ENCODE measurements around the gene PTBP1.

GRCh38 chr19:757811-758668, 39.2 kb upstream of the PTBP1 start:
- no peak for TF ChIP-seq POLR2A (IDR thresholded peaks at IDR 0.05)
- TF ChIP-seq CTCF (IDR thresholded peaks at IDR 0.05): no peak
- no peak for TF ChIP-seq EP300 (IDR thresholded peaks at IDR 0.05)
